Measurements from ENCODE around the gene ARID5B.

DNA sequence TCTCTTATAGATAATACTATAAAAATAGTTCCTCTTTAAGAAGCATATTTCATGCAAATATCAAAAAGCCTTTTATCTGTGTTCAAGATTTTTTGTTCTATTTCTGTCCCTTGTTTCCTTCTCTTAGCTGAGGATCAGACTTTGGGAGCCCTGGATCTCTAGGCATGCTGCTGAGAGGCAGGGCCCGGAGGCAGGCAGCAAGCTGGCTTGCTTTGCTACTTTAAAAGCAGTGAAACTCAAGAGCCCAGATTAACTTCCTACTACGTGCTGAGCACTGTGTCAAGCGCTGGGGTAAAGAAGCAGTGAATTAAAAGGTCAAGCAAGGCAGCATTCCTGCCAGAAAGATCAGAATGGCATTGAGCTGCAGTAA lies 31.0 kb upstream of the ARID5B start:
- no peak for TF ChIP-seq EZH2 (optimal IDR thresholded peaks at IDR 0.05; ENCODE audit: low read depth, low read length)
- TF ChIP-seq, protein P1, sequence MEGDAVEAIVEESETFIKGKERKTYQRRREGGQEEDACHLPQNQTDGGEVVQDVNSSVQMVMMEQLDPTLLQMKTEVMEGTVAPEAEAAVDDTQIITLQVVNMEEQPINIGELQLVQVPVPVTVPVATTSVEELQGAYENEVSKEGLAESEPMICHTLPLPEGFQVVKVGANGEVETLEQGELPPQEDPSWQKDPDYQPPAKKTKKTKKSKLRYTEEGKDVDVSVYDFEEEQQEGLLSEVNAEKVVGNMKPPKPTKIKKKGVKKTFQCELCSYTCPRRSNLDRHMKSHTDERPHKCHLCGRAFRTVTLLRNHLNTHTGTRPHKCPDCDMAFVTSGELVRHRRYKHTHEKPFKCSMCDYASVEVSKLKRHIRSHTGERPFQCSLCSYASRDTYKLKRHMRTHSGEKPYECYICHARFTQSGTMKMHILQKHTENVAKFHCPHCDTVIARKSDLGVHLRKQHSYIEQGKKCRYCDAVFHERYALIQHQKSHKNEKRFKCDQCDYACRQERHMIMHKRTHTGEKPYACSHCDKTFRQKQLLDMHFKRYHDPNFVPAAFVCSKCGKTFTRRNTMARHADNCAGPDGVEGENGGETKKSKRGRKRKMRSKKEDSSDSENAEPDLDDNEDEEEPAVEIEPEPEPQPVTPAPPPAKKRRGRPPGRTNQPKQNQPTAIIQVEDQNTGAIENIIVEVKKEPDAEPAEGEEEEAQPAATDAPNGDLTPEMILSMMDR (IDR thresholded peaks at IDR 0.05; ENCODE audit: low read length), result no peak
